B cell (primary cell): ENCODE measurements around the gene FSHB. TPM values are rescaled to one million over a fixed set of nuclear protein-coding genes. Genes with fewer than 3 reads are reported as not detected.

Experiments used
- ATAC-seq: fragments of 200-7000 bp; cut with Tn5 transposase; one replicate; pipeline ENCODE4 v1.10.0; 2021; ENCODE audit warnings: low read depth, mild to moderate bottlenecking, moderate number of reproducible peaks, moderate library complexity
- CTCF ChIA-PET: fragments of 350-600 bp; sonication (Branson Sonifier 250); formaldehyde crosslinking; loops from one replicate; lab custom pipeline; 2021; ENCODE audit warnings: antibody characterized with exemption, inconsistent platforms; lab: Charles Lee
- POLR2A ChIA-PET: fragments of 350-600 bp; sonication (Branson Sonifier 250); formaldehyde crosslinking; loops from one replicate; lab custom pipeline; 2021; ENCODE audit warnings: antibody characterized with exemption; lab: Charles Lee
- DNase-seq: peaks from one replicate; pipeline ENCODE4 v3.0.0; 2013
- H2AFZ ChIP-seq: 2 replicates; pipeline ENCODE4 v1.6.1; 2012; ENCODE audit warnings: mild to moderate bottlenecking, low read depth, low read length; ENCODE audit not compliant: insufficient read depth, poor library complexity, severe bottlenecking
- H3K27ac ChIP-seq, 2 donors: 1 replicate in 1 of 2; 2 replicates in 1 of 2; pipeline ENCODE4 v1.5.1; 2012 to 2013; ENCODE audit warnings: low read length in 2 of 2, mild to moderate bottlenecking in 2 of 2, moderate library complexity in 1 of 2
- H3K27me3 ChIP-seq, 4 experiments: fragments of 200-600 bp in 1 of 4; sonication (generic) in 1 of 4; replicated peaks in 1 of 4; 1 replicate in 2 of 4; 2 replicates in 2 of 4; pipeline versions ENCODE4 v1.6.1 to v1.7.0; 2013 to 2016; ENCODE audit warnings: low read length in 3 of 4, mild to moderate bottlenecking in 2 of 4, mixed read lengths in 1 of 4, moderate library complexity in 1 of 4; ENCODE audit not compliant: insufficient read depth in 4 of 4, control insufficient read depth in 3 of 4; ENCODE audit errors: control extremely low read depth in 1 of 4
- H3K36me3 ChIP-seq, 2 experiments: replicated peaks in 1 of 2; 1 replicate in 1 of 2; 2 replicates in 1 of 2; pipeline versions ENCODE4 v1.6.1 to v1.7.1; 2013; ENCODE audit warnings: low read length in 1 of 2; ENCODE audit not compliant: insufficient read depth in 2 of 2, control insufficient read depth in 1 of 2; ENCODE audit errors: control extremely low read depth in 1 of 2, extremely low read depth in 1 of 2
- H3K4me1 ChIP-seq, 2 donors: fragments of 200-600 bp in 1 of 2; sonication (generic) in 1 of 2; 1 replicate in 1 of 2; 2 replicates in 1 of 2; pipeline versions ENCODE4 v1.5.1 to v1.6.1; 2013 to 2017; ENCODE audit warnings: low read length in 2 of 2; ENCODE audit not compliant: control insufficient read depth in 2 of 2, insufficient read depth in 2 of 2
- H3K4me2 ChIP-seq: replicated peaks from 2 replicates; pipeline ENCODE3; 2012; ENCODE audit warnings: mild to moderate bottlenecking, low read depth, low read length; ENCODE audit not compliant: poor library complexity, severe bottlenecking
- H3K4me3 ChIP-seq, 5 experiments: fragments of 200-600 bp in 1 of 5; sonication (generic) in 1 of 5; 1 replicate in 3 of 5; 2 replicates in 2 of 5; pipeline versions ENCODE4 v1.5.1 to v1.7.0; 2011 to 2016; ENCODE audit warnings: low read length in 4 of 5, mild to moderate bottlenecking in 4 of 5, low read depth in 2 of 5, control low read depth in 1 of 5, moderate library complexity in 1 of 5; ENCODE audit not compliant: insufficient read depth in 1 of 5; ENCODE audit errors: control extremely low read depth in 1 of 5, extremely low read depth in 1 of 5
- H3K79me2 ChIP-seq: fragments of 200-600 bp; sonication (generic); one replicate; pipeline ENCODE4 v1.6.0; 2016; ENCODE audit warnings: low read length; ENCODE audit not compliant: control insufficient read depth, insufficient read depth
- H3K9ac ChIP-seq: fragments of 200-600 bp; sonication (generic); 2 replicates; pipeline ENCODE4 v1.6.1; 2017; ENCODE audit warnings: mild to moderate bottlenecking, low read length, moderate library complexity
- H3K9me3 ChIP-seq, 3 donors: one replicate each; pipeline versions ENCODE4 v1.6.1 to v1.7.1; 2013; ENCODE audit warnings: low read length in 2 of 3; ENCODE audit not compliant: control insufficient read depth in 2 of 3, insufficient read depth in 1 of 3; ENCODE audit errors: control extremely low read depth in 1 of 3
- H4K20me1 ChIP-seq: 2 replicates; pipeline ENCODE4 v1.6.0; 2012; ENCODE audit warnings: mild to moderate bottlenecking, low read length; ENCODE audit not compliant: insufficient read depth, control insufficient read depth, poor library complexity, severe bottlenecking
- H3K27ac Mint-ChIP-seq: one replicate; pipeline ENCODE4 v1.8.0; 2021; ENCODE audit warnings: mixed read lengths
- H3K27me3 Mint-ChIP-seq: one replicate; pipeline ENCODE4 v1.8.0; 2021; ENCODE audit warnings: mixed read lengths
- H3K4me1 Mint-ChIP-seq: one replicate; pipeline ENCODE4 v1.8.0; 2021; ENCODE audit warnings: mixed read lengths
- H3K4me3 Mint-ChIP-seq: one replicate; pipeline ENCODE4 v1.8.0; 2021; ENCODE audit warnings: mixed read lengths
- H3K9me3 Mint-ChIP-seq: one replicate; pipeline ENCODE4 v1.8.0; 2022; ENCODE audit warnings: mixed read lengths; ENCODE audit not compliant: insufficient read depth
- CTCF ChIP-seq: fragments of 200-600 bp; IDR thresholded peaks from one replicate; pipeline ENCODE4 v1.8.0; 2022; ENCODE audit warnings: antibody characterized with exemption, mild to moderate bottlenecking
- EZH2 ChIP-seq: IDR thresholded peaks from 2 replicates; pipeline ENCODE4 v1.6.1; 2012; ENCODE audit warnings: borderline replicate concordance, low read depth, mild to moderate bottlenecking, moderate library complexity, low read length; ENCODE audit not compliant: insufficient read depth, poor library complexity, severe bottlenecking
- WGBS: methylation state at CpG from one replicate; pipeline ENCODE4 v1.1.5; 2013; ENCODE audit warnings: missing lambda C conversion rate; ENCODE audit not compliant: insufficient coverage; 5-methylcytosine and 5-hydroxymethylcytosine counted together
- intact Hi-C: fragments of 100-400 bp; cut with micrococcal nuclease; formaldehyde crosslinking; loops from one replicate; pipeline ENCODE4 v1.10.0; 2022
- polyA minus RNA-seq: library from RNA; depleted of rRNA, polyadenylated mRNA; stranded (reverse); fragments of >200 nt; gene quantifications from 2 replicates; pipeline ENCODE4 v1.2.3, GENCODE V29; 2012
- polyA plus RNA-seq: library from polyadenylated mRNA; depleted of rRNA; stranded (reverse); fragments of >200 nt; gene quantifications from 2 replicates; pipeline ENCODE4 v1.2.3, GENCODE V29; 2012
- total RNA-seq, 2 donors: library from RNA; stranded (reverse); fragments of 120-200 nt in 1 of 2; gene quantifications; 1 replicate in 1 of 2; 2 replicates in 1 of 2; pipeline versions ENCODE4 v1.2.3 to v1.2.4, GENCODE V29; 2013 to 2022

FSHB gene
- total RNA-seq (not detected in 2 replicates), polyA plus RNA-seq (not detected in 2 replicates), polyA minus RNA-seq (not detected in 2 replicates)
- not detected for total RNA-seq (2013)

- no peaks in the 10 kb centered on the region for H3K27me3 ChIP-seq
- Mint-ChIP-seq H3K4me1 (no peaks in the 10 kb centered on the region), H3K9me3 (no peaks in the 10 kb centered on the region), H3K27ac (no peak within 1 kb of the TSS), H3K27me3 (no peaks in the 10 kb centered on the region), H3K4me3 (no peak within 1 kb of the TSS)
- no peaks in the 10 kb centered on the region for H3K79me2 ChIP-seq
- no peak within 1 kb of the TSS for H3K4me2 ChIP-seq
- H3K4me1 ChIP-seq, result no peaks in the 10 kb centered on the region
- H3K27ac ChIP-seq, result no peak within 1 kb of the TSS
- ATAC-seq (no peak), DNase-seq (no peak)
- no peaks in the 10 kb centered on the region for H3K36me3 ChIP-seq
- no peaks in the 10 kb centered on the region for H4K20me1 ChIP-seq
- CTCF ChIA-PET, result no interaction called here
- peaks cover 0 to 6% (median 0%) of the 10 kb centered on the region in 3 donors for H3K9me3 ChIP-seq
- intact Hi-C loops, result no loop called here
- TF ChIP-seq CTCF (no peak), EZH2 (no peak)
- H3K9ac ChIP-seq, result no peak within 1 kb of the TSS
- no peak within 1 kb of the TSS for H2AFZ ChIP-seq
- WGBS, result 100% methylated on average over 2 of the region's 3 CpGs
- H3K4me3 ChIP-seq, result no peak within 1 kb of the TSS
- POLR2A ChIA-PET, result no interaction called here
Measured at GRCh38 chr11:30230714-30231113, at the start of gene FSHB. Gene FSHB (plus strand): TSS chr11:30231014. CDS start chr11:30231903, 889 bp downstream.

- Histone ChIP-seq H3K27ac (no peak overlapping the region), H3K36me3 (no peaks in the 10 kb centered on the region), H3K4me1 (no peaks in the 10 kb centered on the region), H3K27me3 (no peaks in the 10 kb centered on the region), H3K9ac (no peak overlapping the region), H2AFZ (no peak overlapping the region), H4K20me1 (no peaks in the 10 kb centered on the region), H3K4me2 (no peak overlapping the region), H3K4me3 (no peak overlapping the region), H3K9me3 (peaks cover 0 to 1% (median 0%) of the 10 kb centered on the region in 3 donors), H3K79me2 (no peaks in the 10 kb centered on the region)
- Mint-ChIP-seq H3K27me3 (peaks cover 3% of the 10 kb centered on the region), H3K4me1 (no peaks in the 10 kb centered on the region), H3K27ac (no peak overlapping the region), H3K4me3 (no peak overlapping the region), H3K9me3 (peaks cover 4% of the 10 kb centered on the region)
- TF ChIP-seq EZH2 (no peak), CTCF (no peak)
- WGBS, result 100% methylated on average over 2 of the region's 3 CpGs
- DNase-seq (no peak), ATAC-seq (no peak)
- ChIA-PET CTCF (interaction anchor here (0.9 to 1.5 kb wide), 2 partner anchors 10 to 43 kb away, joined by 3 read pairs; no protein-coding TSS in a partner anchor), POLR2A (no interaction called here)
- intact Hi-C loops, result no loop called here
Measured at GRCh38 chr11:30186748-30187147, 44.1 kb upstream of the FSHB start.
